ENCODE results near the gene CCN6. TPM values are rescaled to one million over a fixed set of nuclear protein-coding genes. Genes with fewer than 3 reads are reported as not detected.

The CCN6 gene
- total RNA-seq, 1 donor from 2014 or later: not detected

DNA sequence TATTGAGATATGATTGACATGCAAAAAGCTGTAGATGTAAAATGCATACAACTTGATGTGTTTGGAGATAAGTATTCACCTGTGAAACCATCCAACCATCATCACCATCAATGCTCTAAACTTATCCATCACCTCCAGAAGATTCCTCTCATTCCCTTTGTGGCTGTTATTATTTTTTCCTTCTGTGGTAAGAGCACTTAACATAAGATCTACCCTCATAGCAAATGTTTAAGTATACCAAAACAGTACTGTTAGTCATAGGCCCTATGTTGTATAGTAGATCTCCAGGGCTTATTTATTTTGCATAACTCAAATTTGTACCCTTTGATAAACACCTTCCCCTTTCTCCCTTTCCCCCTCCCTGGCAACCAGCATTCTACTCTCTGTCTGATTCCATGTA lies 31.2 kb upstream of the CCN6 start:
- no peak overlapping the region for H3K4me3 ChIP-seq
- no peaks in the 10 kb centered on the region for H3K9me3 ChIP-seq
- H3K27me3 ChIP-seq: no peaks in the 10 kb centered on the region
- no peaks in the 10 kb centered on the region for H3K36me3 ChIP-seq
- TF ChIP-seq CTCF (IDR thresholded peaks at IDR 0.05): no peak
- H3K4me1 ChIP-seq: peaks cover 18% of the 10 kb centered on the region
- no peak overlapping the region for H3K27ac ChIP-seq
- intact Hi-C loops (cut with DNase I): no loop called here
- DNase-seq (no peak), ATAC-seq (no peak)

GRCh38 chr6:112024464-112024863 lies 29.4 kb upstream of the CCN6 start:
- TF ChIP-seq CTCF (IDR thresholded peaks at IDR 0.05): no peak
- intact Hi-C loops (cut with DNase I): no loop called here
- ATAC-seq (no peak), DNase-seq (no peak)
- no peaks in the 10 kb centered on the region for H3K9me3 ChIP-seq
- no peak overlapping the region for H3K4me3 ChIP-seq
- H3K4me1 ChIP-seq: peaks cover 3% of the 10 kb centered on the region
- H3K27me3 ChIP-seq: no peaks in the 10 kb centered on the region
- no peaks in the 10 kb centered on the region for H3K36me3 ChIP-seq
- no peak overlapping the region for H3K27ac ChIP-seq

- no peak for TF ChIP-seq CTCF (IDR thresholded peaks at IDR 0.05)
- ATAC-seq (no peak), DNase-seq (no peak)
Observed at GRCh38 chr6:112026933-112027332, 27.0 kb upstream of the CCN6 start.

DNA sequence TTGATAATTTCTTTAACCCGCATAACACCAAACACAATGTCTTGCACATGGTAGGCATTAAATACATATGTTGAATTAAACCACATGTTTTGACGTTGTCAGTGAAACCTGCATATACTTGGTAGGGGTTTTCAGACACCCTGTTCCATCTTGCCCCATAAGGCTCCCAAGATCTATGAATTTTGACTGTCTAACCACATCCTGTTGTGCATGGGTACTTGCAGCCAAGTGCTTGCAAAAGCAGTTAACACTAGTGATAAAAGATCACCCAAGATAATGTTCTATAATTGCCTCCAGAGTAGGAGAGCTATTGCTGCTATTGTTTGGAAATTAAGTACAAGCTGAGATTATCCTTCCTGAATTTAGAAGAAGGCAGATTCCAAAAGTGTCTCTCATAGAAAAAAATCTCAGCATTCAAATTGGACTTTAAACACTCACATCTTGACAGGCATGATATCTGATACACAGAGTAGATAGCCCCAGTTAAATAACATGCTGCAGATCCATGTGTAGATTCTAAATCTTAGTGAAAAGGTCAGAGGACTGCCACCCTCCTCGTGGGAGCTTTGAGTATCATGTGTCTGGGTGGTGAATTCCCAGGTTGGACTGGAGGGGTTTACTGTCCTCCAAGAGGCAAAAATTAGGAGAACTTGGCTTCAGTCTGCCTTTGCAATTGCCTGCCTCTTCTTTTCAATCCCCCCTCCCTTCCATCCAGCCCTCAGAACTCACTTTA lies 25.8 kb upstream of the CCN6 start:
- Histone ChIP-seq H3K27ac (no peak overlapping the region), H3K9me3 (no peaks in the 10 kb centered on the region), H3K36me3 (no peaks in the 10 kb centered on the region), H3K4me1 (peaks cover 10% of the 10 kb centered on the region), H3K27me3 (no peaks in the 10 kb centered on the region), H3K4me3 (no peak overlapping the region)
- no peak for TF ChIP-seq CTCF (IDR thresholded peaks at IDR 0.05)
- DNase-seq (no peak), ATAC-seq (no peak)
- intact Hi-C loops (cut with DNase I): no loop called here

More at GRCh38 chr6:112026933-112027332, 27.0 kb upstream of the CCN6 start:
- H3K4me3 ChIP-seq: no peak overlapping the region
- no peaks in the 10 kb centered on the region for H3K27me3 ChIP-seq
- H3K27ac ChIP-seq: peak overlapping the region; percentile 26
- no peaks in the 10 kb centered on the region for H3K36me3 ChIP-seq
- H3K9me3 ChIP-seq: no peaks in the 10 kb centered on the region
- intact Hi-C loops (cut with DNase I): no loop called here
- peaks cover 10% of the 10 kb centered on the region for H3K4me1 ChIP-seq

DNA sequence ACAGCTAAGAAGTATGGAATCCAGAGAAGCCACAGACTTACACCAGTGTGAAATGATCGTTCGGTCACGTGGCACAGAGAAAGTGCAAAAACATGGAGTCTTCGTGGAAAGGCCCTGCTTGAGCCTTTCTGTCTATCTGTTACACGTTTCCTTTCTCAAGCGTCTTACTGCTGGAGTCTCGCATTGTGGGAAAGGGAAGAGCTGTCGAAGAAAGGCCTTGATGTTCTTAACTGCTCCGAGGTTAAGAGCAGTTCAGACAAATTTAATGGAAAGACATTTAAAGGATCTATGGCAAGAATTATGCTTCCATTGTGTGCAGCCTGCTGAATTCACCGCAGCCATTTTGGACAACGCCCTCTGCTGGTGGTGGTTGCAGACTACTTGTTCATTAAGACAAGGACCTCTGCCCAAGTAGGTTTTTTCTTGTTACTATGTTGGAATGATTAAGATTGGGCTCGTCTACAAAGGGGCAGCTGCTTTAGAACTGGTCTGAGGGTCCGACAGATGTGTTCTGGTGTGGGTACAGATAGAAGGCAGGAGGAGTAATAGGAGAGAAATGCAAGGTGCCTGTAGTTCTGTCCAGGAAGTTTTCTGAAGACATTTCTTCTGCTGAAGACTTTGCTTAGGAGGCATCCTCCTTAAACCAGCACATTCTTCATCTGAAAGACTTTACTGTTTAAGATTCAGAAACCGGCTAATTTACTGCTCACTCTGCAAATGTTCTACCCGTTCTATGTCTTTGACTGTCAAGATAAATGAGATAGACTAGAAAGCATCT lies 24.7 kb upstream of the CCN6 start:
- Histone ChIP-seq H3K27ac (no peak overlapping the region), H3K9me3 (no peaks in the 10 kb centered on the region), H3K4me3 (no peak overlapping the region), H3K4me1 (peaks cover 10% of the 10 kb centered on the region), H3K36me3 (no peaks in the 10 kb centered on the region), H3K27me3 (no peaks in the 10 kb centered on the region)
- DNase-seq (peak; percentile 77), ATAC-seq (peak; percentile 68)
- intact Hi-C loops (cut with DNase I): no loop called here
- peak; percentile 69 for TF ChIP-seq CTCF (IDR thresholded peaks at IDR 0.05)
